GM12864 (cell line): Measurements from ENCODE around the gene NXNL1.
"Not testable (repeated sequence)": the region's sequence is repeated elsewhere in the genome, so short reads cannot be mapped to it uniquely, and the experiment has no call there.

Source experiments
- DNase-seq: peaks from one replicate; pipeline ENCODE4 v3.0.0-alpha.2; 2011; ENCODE audit warnings: low read depth
- H3K4me3 ChIP-seq: 2 replicates; pipeline ENCODE4 v1.5.1; 2011; ENCODE audit warnings: mild to moderate bottlenecking, low read depth, low read length, control low read depth
- TF ChIP-seq, protein P1 (sequence below): IDR thresholded peaks from 2 replicates; pipeline ENCODE4 v1.5.1; 2011; ENCODE audit warnings: low read depth, mild to moderate bottlenecking, moderate library complexity, low read length, control low read depth, inconsistent platforms; ENCODE audit errors: missing control alignments

Gene NXNL1

GRCh38 chr19:17500447-17501198 lies 39.9 kb upstream of the NXNL1 start:
- no peak for DNase-seq
- TF ChIP-seq, protein P1, sequence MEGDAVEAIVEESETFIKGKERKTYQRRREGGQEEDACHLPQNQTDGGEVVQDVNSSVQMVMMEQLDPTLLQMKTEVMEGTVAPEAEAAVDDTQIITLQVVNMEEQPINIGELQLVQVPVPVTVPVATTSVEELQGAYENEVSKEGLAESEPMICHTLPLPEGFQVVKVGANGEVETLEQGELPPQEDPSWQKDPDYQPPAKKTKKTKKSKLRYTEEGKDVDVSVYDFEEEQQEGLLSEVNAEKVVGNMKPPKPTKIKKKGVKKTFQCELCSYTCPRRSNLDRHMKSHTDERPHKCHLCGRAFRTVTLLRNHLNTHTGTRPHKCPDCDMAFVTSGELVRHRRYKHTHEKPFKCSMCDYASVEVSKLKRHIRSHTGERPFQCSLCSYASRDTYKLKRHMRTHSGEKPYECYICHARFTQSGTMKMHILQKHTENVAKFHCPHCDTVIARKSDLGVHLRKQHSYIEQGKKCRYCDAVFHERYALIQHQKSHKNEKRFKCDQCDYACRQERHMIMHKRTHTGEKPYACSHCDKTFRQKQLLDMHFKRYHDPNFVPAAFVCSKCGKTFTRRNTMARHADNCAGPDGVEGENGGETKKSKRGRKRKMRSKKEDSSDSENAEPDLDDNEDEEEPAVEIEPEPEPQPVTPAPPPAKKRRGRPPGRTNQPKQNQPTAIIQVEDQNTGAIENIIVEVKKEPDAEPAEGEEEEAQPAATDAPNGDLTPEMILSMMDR, result no peak
- no peak overlapping the region for H3K4me3 ChIP-seq

DNA sequence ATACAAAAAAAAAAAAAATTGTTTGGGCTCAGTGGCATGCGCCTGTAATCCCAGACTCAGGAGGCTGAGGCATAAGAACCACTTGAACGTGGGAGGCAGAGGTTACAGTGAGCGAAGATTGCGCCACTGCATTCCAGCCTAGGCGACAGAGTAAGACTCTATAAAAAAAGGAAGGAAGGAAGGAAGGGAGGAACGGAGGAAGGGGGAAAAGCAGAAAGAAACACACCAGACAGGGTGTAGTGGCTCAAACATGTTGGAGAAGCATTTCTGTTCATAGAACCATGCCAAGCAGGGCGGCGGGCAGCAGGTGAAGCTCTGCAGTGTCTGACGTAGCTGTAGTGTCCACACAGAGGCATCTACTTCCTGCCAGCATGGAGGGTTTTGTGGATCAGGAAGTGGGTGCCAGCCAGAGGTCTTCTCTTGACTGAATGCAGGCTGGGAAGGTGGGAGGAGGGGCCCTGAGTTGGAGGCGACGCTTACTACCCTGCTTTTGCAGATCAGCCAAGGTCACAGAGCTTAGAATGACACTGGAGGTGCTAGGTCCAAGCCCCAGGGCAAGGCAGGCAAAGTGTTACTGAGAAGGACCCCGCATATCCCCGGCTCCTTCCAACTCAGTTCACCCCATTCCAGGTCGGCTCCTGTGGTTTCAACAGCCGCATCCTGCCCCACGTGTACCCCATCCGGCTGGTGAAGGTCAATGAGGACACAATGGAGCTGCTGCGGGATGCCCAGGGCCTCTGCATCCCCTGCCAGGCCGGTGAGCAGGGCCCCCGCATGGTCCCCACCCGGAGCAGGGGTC lies 39.1 kb upstream of the NXNL1 start:
- DNase-seq, result no peak
- TF ChIP-seq, protein P1, result no peak
- H3K4me3 ChIP-seq, result no peak overlapping the region

- DNase-seq, H3K4me3 ChIP-seq: not testable (repeated sequence)
These were observed 38.3 kb upstream of the NXNL1 start for GRCh38 chr19:17499025-17499424.

GRCh38 chr19:17497149-17497798 lies 36.5 kb upstream of the NXNL1 start:
- H3K4me3 ChIP-seq, result no peak overlapping the region
- TF ChIP-seq, protein P1, result no peak
- DNase-seq, result no peak

DNA sequence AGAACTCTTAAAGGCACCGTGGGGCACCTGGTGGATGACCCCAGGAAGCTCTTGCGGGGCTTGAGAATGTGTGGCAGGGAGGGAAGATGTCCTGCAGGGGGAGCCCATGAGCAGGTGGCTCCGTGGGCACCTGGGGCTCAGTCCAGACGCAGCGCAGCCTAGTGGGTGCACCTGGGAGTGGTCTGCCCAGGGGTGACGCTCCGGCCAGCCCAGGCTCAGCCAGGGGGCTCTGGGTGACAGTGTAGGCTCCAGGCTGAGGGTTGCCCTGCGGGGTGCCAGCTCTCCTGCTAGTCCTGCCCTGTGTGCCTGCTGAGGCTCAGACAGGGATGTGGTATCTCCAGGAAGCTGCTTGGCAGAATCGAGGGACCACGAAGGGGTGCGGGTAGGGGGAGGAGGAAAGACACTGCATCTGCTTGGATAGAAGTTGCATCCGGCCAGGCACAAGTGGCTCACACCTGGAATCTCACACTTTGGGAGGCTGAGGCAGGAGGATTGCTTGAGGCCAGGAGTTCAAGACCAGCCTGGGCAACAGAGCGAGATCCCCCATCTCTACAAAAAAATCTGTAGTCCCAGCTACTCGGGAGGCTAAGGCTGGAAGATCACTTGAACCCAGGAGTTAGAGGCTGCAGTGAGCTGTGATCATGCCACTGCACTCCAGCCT lies 35.7 kb upstream of the NXNL1 start:
- H3K4me3 ChIP-seq, result no peak overlapping the region
- peak; percentile 61 for DNase-seq
- TF ChIP-seq, protein P1, result peak; percentile 100

- H3K4me3 ChIP-seq, result no peak overlapping the region
- TF ChIP-seq, protein P1, result no peak
- no peak for DNase-seq
These were observed 35.0 kb upstream of the NXNL1 start for GRCh38 chr19:17495639-17496296.
